ENCODE results near the gene SYNE1. TPM values are rescaled to one million over a fixed set of nuclear protein-coding genes. Genes with fewer than 3 reads are reported as not detected.

SYNE1 gene
- total and polyA plus RNA-seq, 10 of the 15 experiments (the other 5 are each of a cell fraction or from before 2014, with no cell fraction given) = 2.3 to 28.7 (median 14.1) TPM

DNA sequence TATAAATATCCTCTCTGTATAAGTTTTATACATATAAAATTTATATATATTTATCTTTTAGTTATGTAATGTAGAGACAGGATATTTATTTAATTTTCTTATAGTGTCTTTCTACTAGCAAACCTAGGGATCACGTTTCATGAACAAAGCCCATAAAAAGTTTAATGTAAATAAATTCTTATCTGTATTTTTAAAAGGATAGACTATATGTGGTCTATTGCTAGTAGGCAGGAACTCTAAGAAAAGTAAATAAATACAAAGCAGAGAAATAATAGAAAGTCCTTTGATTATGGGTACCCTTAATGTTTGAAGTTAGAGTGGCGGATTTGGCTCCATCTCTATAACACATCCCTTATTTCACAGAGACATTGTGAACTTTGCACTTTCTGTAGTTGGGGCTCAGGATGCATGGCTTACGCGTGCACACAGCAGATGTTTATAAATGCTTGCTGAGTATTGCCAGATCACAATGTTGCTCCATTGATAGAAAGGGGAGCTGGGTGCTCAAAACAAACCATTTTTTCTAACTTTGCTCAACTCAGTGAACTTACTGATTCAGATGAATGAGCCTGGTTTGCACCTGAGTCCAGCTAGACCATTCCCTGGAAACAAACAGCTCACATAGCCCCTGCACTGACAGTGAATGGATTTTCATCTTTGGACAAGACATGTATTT is 179.1 kb downstream of the SYNE1 start:
- Histone ChIP-seq H3K9ac (ENCODE audit: control insufficient read depth, insufficient read depth, low read length) (no peak overlapping the region), H3K9me3 (replicated peaks; ENCODE audit: control insufficient read depth, insufficient read depth, low read length) (no peaks in the 10 kb centered on the region), H4K20me1 (ENCODE audit: control insufficient read depth, insufficient read depth) (no peaks in the 10 kb centered on the region), H3K4me1 (ENCODE audit: control insufficient read depth, insufficient read depth, low read length) (no peaks in the 10 kb centered on the region), H3K36me3 (ENCODE audit: control insufficient read depth in 2 of 2, insufficient read depth in 2 of 2, low read length in 1 of 2) (no peaks in the 10 kb centered on the region), H3K4me2 (ENCODE audit: control insufficient read depth, insufficient read depth) (no peak overlapping the region), H3K79me2 (ENCODE audit: control insufficient read depth, insufficient read depth, low read length) (no peaks in the 10 kb centered on the region), H3K27me3 (replicated peaks in 1 of 2; ENCODE audit: control insufficient read depth in 2 of 2, insufficient read depth in 2 of 2, low read length in 1 of 2) (0 out of 4 replicates have a peak, but pooled peaks cover 0 to 2% of the 10 kb centered on the region in 2 experiments), H2AFZ (ENCODE audit: control insufficient read depth, low read depth, low read length) (no peak overlapping the region), H3K4me3 (no peak overlapping the region), H3K27ac (ENCODE audit: control insufficient read depth, insufficient read depth) (no peak overlapping the region)
- WGBS (ENCODE audit: insufficient coverage, insufficient replicate concordance, low lambda C conversion rate, missing lambda C conversion rate) = 54% methylated on average over 4 of the region's 4 CpGs
- TF ChIP-seq ZZZ3 (IDR thresholded peaks at IDR 0.05; ENCODE audit: control insufficient read depth, insufficient read length, low read depth) (no peak), HDGF (IDR thresholded peaks at IDR 0.05) (no peak), SREBF1 (IDR thresholded peaks at IDR 0.05; ENCODE audit: low read length) (no peak), POLR2AphosphoS5 (IDR thresholded peaks at IDR 0.05; ENCODE audit: low read length) (no peak), SMARCA5 (IDR thresholded peaks at IDR 0.05) (no peak), MEF2A (IDR thresholded peaks at IDR 0.05; ENCODE audit: insufficient read depth, low read depth, low read length) (no peak), HCFC1 (IDR thresholded peaks at IDR 0.05; ENCODE audit: low read length) (no peak), KDM1A (IDR thresholded peaks at IDR 0.05; ENCODE audit: borderline replicate concordance) (no peak)
- TF ChIP-seq, protein P1, sequence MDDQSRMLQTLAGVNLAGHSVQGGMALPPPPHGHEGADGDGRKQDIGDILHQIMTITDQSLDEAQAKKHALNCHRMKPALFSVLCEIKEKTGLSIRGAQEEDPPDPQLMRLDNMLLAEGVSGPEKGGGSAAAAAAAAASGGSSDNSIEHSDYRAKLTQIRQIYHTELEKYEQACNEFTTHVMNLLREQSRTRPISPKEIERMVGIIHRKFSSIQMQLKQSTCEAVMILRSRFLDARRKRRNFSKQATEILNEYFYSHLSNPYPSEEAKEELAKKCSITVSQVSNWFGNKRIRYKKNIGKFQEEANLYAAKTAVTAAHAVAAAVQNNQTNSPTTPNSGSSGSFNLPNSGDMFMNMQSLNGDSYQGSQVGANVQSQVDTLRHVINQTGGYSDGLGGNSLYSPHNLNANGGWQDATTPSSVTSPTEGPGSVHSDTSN (IDR thresholded peaks at IDR 0.05; ENCODE audit: insufficient replicate concordance, low read depth, low read length) = no peak
- in situ Hi-C loops (cut with MboI) (no loop called here), intact Hi-C loops (cut with micrococcal nuclease; ENCODE audit: unreplicated experiment) (no loop called here)
- ChIA-PET CTCF (no interaction called here), SMC1A (ENCODE audit: uncharacterized antibody, unreplicated experiment) (interaction anchor here (0.6 to 1.7 kb wide), 3 partner anchors 13 to 1661 kb away, joined by 3 to 5 read pairs (median 4); no protein-coding TSS in a partner anchor), RAD21 (ENCODE audit: unreplicated experiment) (no interaction called here), POLR2A (no interaction called here)
- no TSS peak for BruUV-seq (replicated peaks)
- FAIRE-seq (no peak), DNase-seq (ENCODE audit: low read depth, low spot score) (no peak), ATAC-seq (no peak)
